Adrenal gland (tissue), 12 donors: ENCODE results near the gene PI4K2B. TPM values are rescaled to one million over a fixed set of nuclear protein-coding genes. Genes with fewer than 3 reads are reported as not detected.

Experiments
- DNase-seq, 7 donors: peaks; one replicate each; pipeline ENCODE4 v3.0.0-alpha.2; 2019 to 2020
- H3K27ac ChIP-seq, 5 donors: fragments of 200-600 bp; sonication (generic) in 4 of 5; 1 replicate in 3 of 5; 2 replicates in 2 of 5; pipeline versions ENCODE4 v1.5.1 to v1.8.0; 2016 to 2020; ENCODE audit warnings: mild to moderate bottlenecking in 1 of 5
- H3K27me3 ChIP-seq: fragments of 200-600 bp; 2 replicates; pipeline ENCODE4 v1.8.0; 2021
- H3K36me3 ChIP-seq, 2 donors: fragments of 200-600 bp; replicated peaks in 1 of 2; 1 replicate in 1 of 2; 2 replicates in 1 of 2; pipeline versions ENCODE4 v1.5.1 to v1.8.0; 2018 to 2022
- H3K4me1 ChIP-seq, 2 donors: fragments of 200-600 bp; replicated peaks in 1 of 2; 1 replicate in 1 of 2; 2 replicates in 1 of 2; pipeline versions ENCODE4 v1.5.1 to v1.8.0; 2018 to 2021
- H3K4me3 ChIP-seq, 4 donors: fragments of 200-600 bp; sonication (generic) in 3 of 4; one replicate each; pipeline ENCODE4 v1.5.1; 2016 to 2018
- H3K9me3 ChIP-seq, 3 donors: fragments of 200-600 bp; sonication (generic) in 1 of 3; replicated peaks in 1 of 3; 1 replicate in 2 of 3; 2 replicates in 1 of 3; pipeline versions ENCODE4 v1.5.1 to v1.8.0; 2016 to 2021
- CTCF ChIP-seq, 6 experiments: fragments of 450-650 bp in 4 of 6; fragments of 200-600 bp in 2 of 6; sonication (generic) in 1 of 6; IDR thresholded peaks; 1 replicate in 5 of 6; 2 replicates in 1 of 6; pipeline versions ENCODE4 v1.5.1 to v1.8.0; 2016 to 2021; ENCODE audit warnings: antibody characterized with exemption in 6 of 6, mild to moderate bottlenecking in 2 of 6, moderate library complexity in 1 of 6
- POLR2A ChIP-seq, 2 donors: fragments of 450-650 bp; IDR thresholded peaks; one replicate each; pipeline ENCODE4 v1.6.1; 2017; ENCODE audit warnings: antibody characterized with exemption in 2 of 2, mild to moderate bottlenecking in 2 of 2, moderate library complexity in 1 of 2
- WGBS, 4 donors: extraction: QIAGEN DNeasy Blood & Tissue Kit in 2 of 4; methylation state at CpG; one replicate each; pipeline versions ENCODE4 v1.1.5 to v1.1.7; 2013 to 2017; 5-methylcytosine and 5-hydroxymethylcytosine counted together
- intact Hi-C, 2 donors: fragments of 100-400 bp; cut with DNase I; formaldehyde crosslinking; loops; one replicate each; pipeline versions ENCODE4 v1.14.1 to v1.15.0; 2022 to 2023
- polyA plus RNA-seq, 3 donors: library from polyadenylated mRNA; stranded (reverse); fragments of 200-250 nt in 2 of 3; fragments of 350-450 nt in 1 of 3; fragmentation: Illumina TruSeq in 1 of 3; extraction: RNeasy Lipid Tissue Mini Kit (QIAGEN cat#74804) in 1 of 3; gene quantifications; one replicate each; pipeline ENCODE4 v1.2.3, GENCODE V29; 2013 to 2014
- total RNA-seq, 9 donors: library from RNA; depleted of rRNA in 4 of 9; stranded (reverse); fragments of >200 nt in 4 of 9; fragments of 120-200 nt in 1 of 9; fragmentation: NEBNext Ultra II Directional in 1 of 9; extraction: Animal tissue kit (Norgen Biotek cat#: 25700) in 1 of 9; gene quantifications; one replicate each; pipeline versions ENCODE4 v1.1.0 to v1.2.4, GENCODE V29; 2013 to 2023
- donor health status: healthy with polysubstance abuse.
- donor health status: Bipolar disorder and iron deficiency.
- donor health status: DM: yes; HTN: yes; CAD: no.
- donor health status: DM: no; HTN: no; CAD: no.
- donor health status: DM: no; HTN: no; CAD: no.
- donor health status: DM: yes; HTN: yes; CAD: no.

Gene PI4K2B
- total and polyA plus RNA-seq, 12 donors, result 4.6 to 29.3 (median 13.6) TPM

- no peak overlapping the region for H3K4me3 ChIP-seq
- no peaks in the 10 kb centered on the region for H3K4me1 ChIP-seq
- no peak for TF ChIP-seq POLR2A (IDR thresholded peaks at IDR 0.05)
- TF ChIP-seq CTCF (IDR thresholded peaks at IDR 0.05), result no peak
- intact Hi-C loops, result no loop called here
- H3K27ac ChIP-seq, result no peak overlapping the region
- H3K27me3 ChIP-seq, result no peaks in the 10 kb centered on the region
- H3K36me3 ChIP-seq, result no peaks in the 10 kb centered on the region
- DNase-seq, result no peak
- H3K9me3 ChIP-seq, result no peaks in the 10 kb centered on the region
- 85 to 92% (median 87%) methylated on average over 3 of the region's 3 CpGs for WGBS, 4 donors
Measured at GRCh38 chr4:25283948-25284347, 50.1 kb downstream of the PI4K2B start.

- Histone ChIP-seq H3K27me3 (no peaks in the 10 kb centered on the region), H3K27ac (no peak overlapping the region), H3K36me3 (no peaks in the 10 kb centered on the region), H3K4me3 (no peak overlapping the region), H3K4me1 (no peaks in the 10 kb centered on the region), H3K9me3 (no peaks in the 10 kb centered on the region)
- intact Hi-C loops, result no loop called here
- no peak for TF ChIP-seq CTCF (IDR thresholded peaks at IDR 0.05)
- TF ChIP-seq POLR2A (IDR thresholded peaks at IDR 0.05), result no peak
- 68 to 86% (median 81%) methylated on average over 3 of the region's 3 CpGs for WGBS, 4 donors
- DNase-seq, result no peak
Measured at GRCh38 chr4:25284466-25284865, 50.6 kb downstream of the PI4K2B start.

- no peaks in the 10 kb centered on the region for H3K36me3 ChIP-seq
- no peak for DNase-seq
- no peak overlapping the region for H3K4me3 ChIP-seq
- no peaks in the 10 kb centered on the region for H3K9me3 ChIP-seq
- intact Hi-C loops, result no loop called here
- H3K27ac ChIP-seq, result no peak overlapping the region
- WGBS, 4 donors, result 70 to 87% (median 84%) methylated on average over 2 to 11 of the region's 11 CpGs
- H3K4me1 ChIP-seq, result no peaks in the 10 kb centered on the region
- TF ChIP-seq POLR2A (IDR thresholded peaks at IDR 0.05), result no peak
- no peaks in the 10 kb centered on the region for H3K27me3 ChIP-seq
Measured at GRCh38 chr4:25290490-25291067, 56.7 kb downstream of the PI4K2B start.

- Histone ChIP-seq H3K27me3 (no peaks in the 10 kb centered on the region), H3K36me3 (no peaks in the 10 kb centered on the region), H3K9me3 (no peaks in the 10 kb centered on the region), H3K27ac (no peak overlapping the region), H3K4me3 (no peak overlapping the region), H3K4me1 (no peaks in the 10 kb centered on the region)
- intact Hi-C loops, result no loop called here
- 68 to 80% (median 80%) methylated on average over 12 of the region's 12 CpGs for WGBS, 4 donors
- DNase-seq, result no peak
- TF ChIP-seq CTCF (IDR thresholded peaks at IDR 0.05), result no peak
Measured at GRCh38 chr4:25291158-25291733, 57.4 kb downstream of the PI4K2B start.
